Astrocyte (in vitro differentiated cells and primary cell): Measurements from ENCODE around the gene ESRRA. TPM values are rescaled to one million over a fixed set of nuclear protein-coding genes. Genes with fewer than 3 reads are reported as not detected.

Experiments used
- DNase-seq: peaks from one replicate; pipeline ENCODE4 v3.0.0-alpha.2; 2010; ENCODE audit warnings: low read depth
- FAIRE-seq: peaks from 2 replicates; lab custom pipeline; 2011; peaks lifted over from hg19 to GRCh38; lab: Jason Lieb, UNC
- H2AFZ ChIP-seq: 2 replicates; pipeline ENCODE4 v1.6.0; 2012; ENCODE audit warnings: low read depth, low read length, inconsistent platforms
- H3K27ac ChIP-seq: 2 replicates; pipeline ENCODE4 v1.5.1; 2011; ENCODE audit warnings: low read depth, low read length, inconsistent platforms
- H3K27me3 ChIP-seq: 2 replicates; pipeline ENCODE4 v1.6.0; 2011; ENCODE audit warnings: low read length, inconsistent platforms; ENCODE audit not compliant: insufficient read depth
- H3K36me3 ChIP-seq: 2 replicates; pipeline ENCODE4 v1.5.1; 2011; ENCODE audit warnings: low read length, inconsistent platforms; ENCODE audit not compliant: insufficient read depth
- H3K4me1 ChIP-seq: 2 replicates; pipeline ENCODE4 v1.5.1; 2011; ENCODE audit warnings: low read length, inconsistent platforms; ENCODE audit not compliant: insufficient read depth
- H3K4me2 ChIP-seq: 2 replicates; pipeline ENCODE4 v1.6.0; 2012; ENCODE audit warnings: low read length, inconsistent platforms
- H3K4me3 ChIP-seq: 2 replicates; pipeline ENCODE4 v1.5.1; 2011; ENCODE audit warnings: low read depth, mild to moderate bottlenecking, low read length, inconsistent platforms; ENCODE audit not compliant: insufficient read depth
- H3K79me2 ChIP-seq: 2 replicates; pipeline ENCODE4 v1.6.0; 2012; ENCODE audit warnings: mild to moderate bottlenecking, low read length, inconsistent platforms; ENCODE audit not compliant: insufficient read depth
- H3K9ac ChIP-seq: 2 replicates; pipeline ENCODE4 v1.6.0; 2012; ENCODE audit warnings: mild to moderate bottlenecking, low read length, inconsistent platforms
- H3K9me3 ChIP-seq: 2 replicates; pipeline ENCODE4 v1.5.1; 2012; ENCODE audit warnings: low read depth, mild to moderate bottlenecking, low read length, inconsistent platforms; ENCODE audit not compliant: insufficient read depth
- H4K20me1 ChIP-seq: 2 replicates; pipeline ENCODE4 v1.6.0; 2012; ENCODE audit warnings: low read length, inconsistent platforms; ENCODE audit not compliant: insufficient read depth
- H3K27ac Mint-ChIP-seq: one replicate; pipeline ENCODE4 v1.8.0; 2021; ENCODE audit warnings: mild to moderate bottlenecking, mixed read lengths; ENCODE audit not compliant: unreplicated experiment
- H3K27me3 Mint-ChIP-seq: one replicate; pipeline ENCODE4 v1.8.0; 2021; ENCODE audit warnings: low read depth, mixed read lengths; ENCODE audit not compliant: unreplicated experiment
- H3K36me3 Mint-ChIP-seq: one replicate; pipeline ENCODE4 v1.8.0; 2021; ENCODE audit warnings: low read depth, mixed read lengths; ENCODE audit not compliant: unreplicated experiment
- H3K4me1 Mint-ChIP-seq: one replicate; pipeline ENCODE4 v1.8.0; 2021; ENCODE audit warnings: low read depth, mixed read lengths; ENCODE audit not compliant: unreplicated experiment
- H3K4me3 Mint-ChIP-seq: one replicate; pipeline ENCODE4 v1.8.0; 2021; ENCODE audit warnings: mild to moderate bottlenecking, moderate library complexity, mixed read lengths; ENCODE audit not compliant: unreplicated experiment
- H3K9me3 Mint-ChIP-seq: one replicate; pipeline ENCODE4 v1.8.0; 2021; ENCODE audit warnings: mild to moderate bottlenecking, mixed read lengths; ENCODE audit not compliant: unreplicated experiment
- EZH2 ChIP-seq: IDR thresholded peaks from 2 replicates; pipeline ENCODE4 v1.6.1; 2012; ENCODE audit warnings: mild to moderate bottlenecking, low read length, inconsistent platforms; ENCODE audit not compliant: insufficient read depth
- total RNA-seq: library from RNA; stranded (reverse); gene quantifications from 2 replicates; pipeline ENCODE4 v1.2.1, GENCODE V29; 2021
- TF ChIP-seq, protein P1 (sequence below): IDR thresholded peaks from 2 replicates; pipeline ENCODE4 v1.5.1; 2011; ENCODE audit warnings: low read depth, mild to moderate bottlenecking, inconsistent platforms, low read length, moderate library complexity; ENCODE audit not compliant: insufficient read depth

ESRRA gene
- total RNA-seq, 1 donor from 2014 or later = 26.3 TPM

DNA sequence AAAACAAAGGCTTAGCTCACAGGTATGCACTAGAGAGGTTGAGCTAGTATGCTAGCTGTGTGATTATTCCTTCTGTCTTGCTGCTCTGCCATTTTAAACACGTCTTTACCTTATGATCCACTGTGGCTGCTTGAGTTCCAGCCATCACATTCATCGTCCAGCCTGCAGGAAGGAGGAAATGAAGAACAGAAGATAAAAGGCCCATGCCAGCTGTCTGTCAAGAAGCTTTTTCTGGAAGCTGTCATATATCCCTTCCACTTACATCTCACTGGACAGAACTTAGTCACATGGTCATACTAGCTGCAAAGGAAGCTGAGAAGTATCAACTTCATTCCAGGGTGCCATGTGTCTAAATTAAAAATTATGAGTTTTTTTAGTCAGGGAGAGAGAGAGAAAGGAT is 22.1 kb downstream of the ESRRA start:
- no peak overlapping the region for H3K4me3 ChIP-seq
- H3K36me3 ChIP-seq = no peaks in the 10 kb centered on the region
- no peaks in the 10 kb centered on the region for H3K27me3 ChIP-seq
- H3K27ac ChIP-seq = no peak overlapping the region
- no peak for DNase-seq
- H3K27me3 Mint-ChIP-seq = peaks cover 9% of the 10 kb centered on the region
- H4K20me1 ChIP-seq = peaks cover 10% of the 10 kb centered on the region
- peaks cover 10% of the 10 kb centered on the region for H3K4me1 ChIP-seq
- H3K9ac ChIP-seq = no peak overlapping the region
- H3K79me2 ChIP-seq = no peaks in the 10 kb centered on the region
- no peak for TF ChIP-seq EZH2
- TF ChIP-seq, protein P1, sequence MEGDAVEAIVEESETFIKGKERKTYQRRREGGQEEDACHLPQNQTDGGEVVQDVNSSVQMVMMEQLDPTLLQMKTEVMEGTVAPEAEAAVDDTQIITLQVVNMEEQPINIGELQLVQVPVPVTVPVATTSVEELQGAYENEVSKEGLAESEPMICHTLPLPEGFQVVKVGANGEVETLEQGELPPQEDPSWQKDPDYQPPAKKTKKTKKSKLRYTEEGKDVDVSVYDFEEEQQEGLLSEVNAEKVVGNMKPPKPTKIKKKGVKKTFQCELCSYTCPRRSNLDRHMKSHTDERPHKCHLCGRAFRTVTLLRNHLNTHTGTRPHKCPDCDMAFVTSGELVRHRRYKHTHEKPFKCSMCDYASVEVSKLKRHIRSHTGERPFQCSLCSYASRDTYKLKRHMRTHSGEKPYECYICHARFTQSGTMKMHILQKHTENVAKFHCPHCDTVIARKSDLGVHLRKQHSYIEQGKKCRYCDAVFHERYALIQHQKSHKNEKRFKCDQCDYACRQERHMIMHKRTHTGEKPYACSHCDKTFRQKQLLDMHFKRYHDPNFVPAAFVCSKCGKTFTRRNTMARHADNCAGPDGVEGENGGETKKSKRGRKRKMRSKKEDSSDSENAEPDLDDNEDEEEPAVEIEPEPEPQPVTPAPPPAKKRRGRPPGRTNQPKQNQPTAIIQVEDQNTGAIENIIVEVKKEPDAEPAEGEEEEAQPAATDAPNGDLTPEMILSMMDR = no peak
- no peak overlapping the region for H3K4me2 ChIP-seq
- no peak for FAIRE-seq
- H2AFZ ChIP-seq = no peak overlapping the region
- no peak overlapping the region for H3K27ac Mint-ChIP-seq
- peaks cover 12% of the 10 kb centered on the region for H3K4me1 Mint-ChIP-seq
- H3K4me3 Mint-ChIP-seq = no peak overlapping the region
- peaks cover 5% of the 10 kb centered on the region for H3K36me3 Mint-ChIP-seq
- no peaks in the 10 kb centered on the region for H3K9me3 ChIP-seq
- peaks cover 2% of the 10 kb centered on the region for H3K9me3 Mint-ChIP-seq

DNA sequence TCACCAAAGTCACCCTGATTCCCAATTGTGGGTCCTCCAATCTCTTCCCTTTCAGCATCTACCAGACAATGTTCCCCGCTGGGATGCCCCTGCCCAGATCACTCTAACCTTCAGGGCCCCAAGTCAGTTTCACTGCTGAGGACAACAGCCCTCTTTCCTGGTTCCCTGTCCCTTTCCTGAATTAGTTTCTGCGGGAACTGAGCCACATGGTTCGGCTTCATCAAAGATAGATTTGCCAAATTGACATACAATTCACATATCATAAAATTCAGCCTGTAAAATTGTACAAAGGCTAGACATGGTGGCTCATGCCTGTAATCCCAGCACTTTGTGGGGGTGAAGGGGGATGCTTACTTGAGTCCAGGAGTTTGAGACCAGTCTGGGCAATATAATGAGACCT is 22.7 kb downstream of the ESRRA start:
- Mint-ChIP-seq H3K4me1 (peaks cover 10% of the 10 kb centered on the region), H3K36me3 (peaks cover 3% of the 10 kb centered on the region), H3K27me3 (peaks cover 9% of the 10 kb centered on the region), H3K4me3 (no peak overlapping the region), H3K9me3 (peaks cover 2% of the 10 kb centered on the region), H3K27ac (no peak overlapping the region)
- H2AFZ ChIP-seq = no peak overlapping the region
- H3K4me3 ChIP-seq = no peak overlapping the region
- H3K27ac ChIP-seq = no peak overlapping the region
- peaks cover 12% of the 10 kb centered on the region for H3K4me1 ChIP-seq
- no peak overlapping the region for H3K4me2 ChIP-seq
- FAIRE-seq (no peak), DNase-seq (no peak)
- no peaks in the 10 kb centered on the region for H3K27me3 ChIP-seq
- TF ChIP-seq EZH2 = no peak
- H4K20me1 ChIP-seq = peaks cover 4% of the 10 kb centered on the region
- H3K36me3 ChIP-seq = no peaks in the 10 kb centered on the region
- no peaks in the 10 kb centered on the region for H3K9me3 ChIP-seq
- H3K79me2 ChIP-seq = no peaks in the 10 kb centered on the region
- no peak overlapping the region for H3K9ac ChIP-seq

DNA sequence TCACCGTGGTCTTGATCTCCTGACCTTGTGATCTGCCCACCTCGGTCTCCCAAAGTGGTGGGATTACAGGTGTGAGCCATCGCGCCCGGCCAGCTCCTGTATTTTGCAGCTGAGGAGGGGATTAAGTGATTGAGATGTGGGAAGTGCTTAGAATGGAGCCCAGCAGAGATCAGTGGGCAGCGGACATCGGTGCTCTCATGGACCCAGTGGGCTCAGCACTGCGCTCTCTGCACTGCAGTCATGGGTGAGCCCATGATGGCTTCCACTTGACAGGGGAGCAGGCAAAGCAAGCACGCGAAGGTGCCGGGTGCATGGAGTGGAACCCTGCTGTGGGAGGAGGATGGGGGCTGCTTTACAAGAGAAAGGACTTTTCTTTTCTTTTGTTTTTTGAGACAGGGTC is 25.6 kb downstream of the ESRRA start:
- Histone ChIP-seq H3K4me1 (peaks cover 16% of the 10 kb centered on the region), H3K9me3 (no peaks in the 10 kb centered on the region), H3K9ac (no peak overlapping the region), H4K20me1 (peaks cover 4% of the 10 kb centered on the region), H3K4me2 (no peak overlapping the region), H3K27ac (no peak overlapping the region), H3K27me3 (no peaks in the 10 kb centered on the region), H3K79me2 (no peaks in the 10 kb centered on the region), H2AFZ (no peak overlapping the region), H3K36me3 (no peaks in the 10 kb centered on the region), H3K4me3 (no peak overlapping the region)
- Mint-ChIP-seq H3K27ac (no peak overlapping the region), H3K4me3 (no peak overlapping the region), H3K4me1 (peaks cover 11% of the 10 kb centered on the region), H3K9me3 (peaks cover 2% of the 10 kb centered on the region), H3K27me3 (peaks cover 9% of the 10 kb centered on the region), H3K36me3 (peaks cover 2% of the 10 kb centered on the region)
- TF ChIP-seq EZH2 = no peak
- TF ChIP-seq, protein P1 = no peak
- DNase-seq = no peak
- FAIRE-seq = no peak
